A549 (cell line): Measurements from ENCODE around the gene SLC13A5.

ENCODE experiments used
- CBX8 ChIP-seq: fragments of 200-600 bp; sonication (generic); IDR thresholded peaks from 2 replicates; pipeline ENCODE4 v1.6.1; 2016
- HOXA7 ChIP-seq: fragments of 250-450 bp; sonication (Bioruptor Pico); IDR thresholded peaks from 2 replicates; pipeline ENCODE4 v1.5.0; 2020; ENCODE audit warnings: mild to moderate bottlenecking, moderate library complexity
- MYC ChIP-seq: IDR thresholded peaks from 2 replicates; pipeline ENCODE4 v1.6.1; 2012; ENCODE audit warnings: mild to moderate bottlenecking, inconsistent platforms, low read length, improper control_type of control experiment, borderline replicate concordance
- PHF8 ChIP-seq: fragments of 200-600 bp; sonication (generic); IDR thresholded peaks from 2 replicates; pipeline ENCODE4 v1.6.1; 2016; ENCODE audit warnings: low read depth, mild to moderate bottlenecking, antibody characterized with exemption, moderate library complexity, borderline replicate concordance
- POLR2A ChIP-seq: IDR thresholded peaks from 2 replicates; pipeline ENCODE4 v1.6.1; 2012; ENCODE audit warnings: mild to moderate bottlenecking, low read length
- POLR2AphosphoS2 ChIP-seq: conservative IDR thresholded peaks from 2 replicates; pipeline ENCODE4 v1.6.1; 2012; ENCODE audit warnings: low read length, improper control_type of control experiment, inconsistent platforms
- RCOR1 ChIP-seq: fragments of 150-350 bp; IDR thresholded peaks from 2 replicates; pipeline ENCODE4 v1.6.1; 2014; ENCODE audit warnings: antibody characterized with exemption, low read length, low read depth
- SREBF2 ChIP-seq: fragments of 450-650 bp; IDR thresholded peaks from 2 replicates; pipeline ENCODE4 v1.6.1; 2014; ENCODE audit warnings: mild to moderate bottlenecking, moderate library complexity
- TF ChIP-seq, protein P1 (sequence below): fragments of >200 bp; sonication (Bioruptor Twin); formaldehyde crosslinking; IDR thresholded peaks from 3 replicates; pipeline ENCODE4 v1.5.1; 2016
- TF ChIP-seq, protein P2 (sequence below): IDR thresholded peaks from 2 replicates; pipeline ENCODE4 v1.6.1; 2012
- TF ChIP-seq, protein P3 (sequence below): fragments of 200-600 bp; sonication (generic); IDR thresholded peaks from 2 replicates; pipeline ENCODE4 v1.6.1; 2016; ENCODE audit warnings: antibody characterized with exemption, mild to moderate bottlenecking, moderate library complexity
- TF ChIP-seq, protein P4 (sequence below): fragments of 250-450 bp; sonication (Bioruptor Pico); IDR thresholded peaks from 2 replicates; pipeline ENCODE4 v1.5.0; 2020; ENCODE audit warnings: low read depth, mild to moderate bottlenecking, moderate library complexity

DNA sequence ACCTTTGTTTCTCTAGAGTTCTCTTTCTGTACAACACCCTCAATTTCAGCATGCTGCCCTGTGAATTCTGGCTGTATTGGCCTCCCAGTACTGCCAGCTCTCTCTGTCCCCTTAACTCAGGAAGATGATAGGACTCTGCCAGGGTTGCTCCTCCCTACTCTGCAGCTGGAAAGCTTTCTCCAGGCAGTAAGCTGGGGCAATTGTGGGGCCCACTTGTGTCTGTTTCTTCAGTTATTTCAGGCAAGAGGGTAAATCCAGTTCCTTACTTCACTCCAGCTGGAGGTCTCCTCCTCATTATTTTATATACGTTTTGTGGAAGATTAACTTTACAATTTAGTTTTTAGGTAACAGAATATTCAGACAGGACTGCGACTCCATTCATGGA is 51.7 kb downstream of the SLC13A5 start:
- TF ChIP-seq, protein P1, sequence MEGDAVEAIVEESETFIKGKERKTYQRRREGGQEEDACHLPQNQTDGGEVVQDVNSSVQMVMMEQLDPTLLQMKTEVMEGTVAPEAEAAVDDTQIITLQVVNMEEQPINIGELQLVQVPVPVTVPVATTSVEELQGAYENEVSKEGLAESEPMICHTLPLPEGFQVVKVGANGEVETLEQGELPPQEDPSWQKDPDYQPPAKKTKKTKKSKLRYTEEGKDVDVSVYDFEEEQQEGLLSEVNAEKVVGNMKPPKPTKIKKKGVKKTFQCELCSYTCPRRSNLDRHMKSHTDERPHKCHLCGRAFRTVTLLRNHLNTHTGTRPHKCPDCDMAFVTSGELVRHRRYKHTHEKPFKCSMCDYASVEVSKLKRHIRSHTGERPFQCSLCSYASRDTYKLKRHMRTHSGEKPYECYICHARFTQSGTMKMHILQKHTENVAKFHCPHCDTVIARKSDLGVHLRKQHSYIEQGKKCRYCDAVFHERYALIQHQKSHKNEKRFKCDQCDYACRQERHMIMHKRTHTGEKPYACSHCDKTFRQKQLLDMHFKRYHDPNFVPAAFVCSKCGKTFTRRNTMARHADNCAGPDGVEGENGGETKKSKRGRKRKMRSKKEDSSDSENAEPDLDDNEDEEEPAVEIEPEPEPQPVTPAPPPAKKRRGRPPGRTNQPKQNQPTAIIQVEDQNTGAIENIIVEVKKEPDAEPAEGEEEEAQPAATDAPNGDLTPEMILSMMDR: no peak
- TF ChIP-seq PHF8 (no peak), SREBF2 (no peak), HOXA7 (CRISPR knock-in tag) (no peak), RCOR1 (no peak), MYC (no peak), POLR2A (no peak), CBX8 (no peak), POLR2AphosphoS2 (no peak)
- TF ChIP-seq, protein P2, sequence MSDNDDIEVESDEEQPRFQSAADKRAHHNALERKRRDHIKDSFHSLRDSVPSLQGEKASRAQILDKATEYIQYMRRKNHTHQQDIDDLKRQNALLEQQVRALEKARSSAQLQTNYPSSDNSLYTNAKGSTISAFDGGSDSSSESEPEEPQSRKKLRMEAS: no peak
- TF ChIP-seq, protein P3, sequence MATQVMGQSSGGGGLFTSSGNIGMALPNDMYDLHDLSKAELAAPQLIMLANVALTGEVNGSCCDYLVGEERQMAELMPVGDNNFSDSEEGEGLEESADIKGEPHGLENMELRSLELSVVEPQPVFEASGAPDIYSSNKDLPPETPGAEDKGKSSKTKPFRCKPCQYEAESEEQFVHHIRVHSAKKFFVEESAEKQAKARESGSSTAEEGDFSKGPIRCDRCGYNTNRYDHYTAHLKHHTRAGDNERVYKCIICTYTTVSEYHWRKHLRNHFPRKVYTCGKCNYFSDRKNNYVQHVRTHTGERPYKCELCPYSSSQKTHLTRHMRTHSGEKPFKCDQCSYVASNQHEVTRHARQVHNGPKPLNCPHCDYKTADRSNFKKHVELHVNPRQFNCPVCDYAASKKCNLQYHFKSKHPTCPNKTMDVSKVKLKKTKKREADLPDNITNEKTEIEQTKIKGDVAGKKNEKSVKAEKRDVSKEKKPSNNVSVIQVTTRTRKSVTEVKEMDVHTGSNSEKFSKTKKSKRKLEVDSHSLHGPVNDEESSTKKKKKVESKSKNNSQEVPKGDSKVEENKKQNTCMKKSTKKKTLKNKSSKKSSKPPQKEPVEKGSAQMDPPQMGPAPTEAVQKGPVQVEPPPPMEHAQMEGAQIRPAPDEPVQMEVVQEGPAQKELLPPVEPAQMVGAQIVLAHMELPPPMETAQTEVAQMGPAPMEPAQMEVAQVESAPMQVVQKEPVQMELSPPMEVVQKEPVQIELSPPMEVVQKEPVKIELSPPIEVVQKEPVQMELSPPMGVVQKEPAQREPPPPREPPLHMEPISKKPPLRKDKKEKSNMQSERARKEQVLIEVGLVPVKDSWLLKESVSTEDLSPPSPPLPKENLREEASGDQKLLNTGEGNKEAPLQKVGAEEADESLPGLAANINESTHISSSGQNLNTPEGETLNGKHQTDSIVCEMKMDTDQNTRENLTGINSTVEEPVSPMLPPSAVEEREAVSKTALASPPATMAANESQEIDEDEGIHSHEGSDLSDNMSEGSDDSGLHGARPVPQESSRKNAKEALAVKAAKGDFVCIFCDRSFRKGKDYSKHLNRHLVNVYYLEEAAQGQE: no peak
- TF ChIP-seq, protein P4, sequence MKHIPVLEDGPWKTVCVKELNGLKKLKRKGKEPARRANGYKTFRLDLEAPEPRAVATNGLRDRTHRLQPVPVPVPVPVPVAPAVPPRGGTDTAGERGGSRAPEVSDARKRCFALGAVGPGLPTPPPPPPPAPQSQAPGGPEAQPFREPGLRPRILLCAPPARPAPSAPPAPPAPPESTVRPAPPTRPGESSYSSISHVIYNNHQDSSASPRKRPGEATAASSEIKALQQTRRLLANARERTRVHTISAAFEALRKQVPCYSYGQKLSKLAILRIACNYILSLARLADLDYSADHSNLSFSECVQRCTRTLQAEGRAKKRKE: no peak
